SIG-M5 treated with dmso at 0.1 percent for 504 hours (cell line): Measurements from ENCODE around the gene CBX5.
"Not testable (repeated sequence)": the region's sequence is repeated elsewhere in the genome, so short reads cannot be mapped to it uniquely, and the experiment has no call there.

Experiments used
- DNase-seq: peaks from one replicate; lab custom pipeline; 2025; ENCODE audit not compliant: unreplicated experiment; lab: John Stamatoyannopoulos, UW

Gene CBX5

GRCh38 chr12:54270345-54270744 lies 9.6 kb downstream of the CBX5 start:
- no peak for DNase-seq

- no peak for DNase-seq
Measured at GRCh38 chr12:54266852-54267251, 13.1 kb downstream of the CBX5 start.

DNA sequence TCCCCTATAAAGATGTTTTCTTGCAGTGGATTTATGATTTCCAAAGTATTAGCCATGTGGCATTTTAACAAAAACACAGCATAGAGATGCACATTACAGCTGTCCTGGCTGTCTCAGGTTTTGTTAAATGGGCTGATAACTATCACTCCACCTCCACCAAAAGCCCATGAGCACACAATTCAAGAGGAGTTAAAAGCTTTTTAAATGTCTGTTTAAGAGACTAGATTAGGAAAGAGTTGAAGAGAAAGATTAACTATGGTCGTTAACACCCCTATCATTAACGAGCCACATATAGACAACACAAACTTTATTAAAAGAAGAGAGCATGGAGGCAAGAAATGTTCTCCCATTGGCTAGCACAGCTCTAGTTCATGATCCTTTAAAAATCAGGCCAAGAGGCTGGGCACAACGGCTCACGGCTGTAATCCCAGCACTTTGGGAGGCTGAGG lies 14.5 kb downstream of the CBX5 start:
- DNase-seq, result no peak

GRCh38 chr12:54262403-54262925 lies 17.5 kb downstream of the CBX5 start:
- DNase-seq, result peak; percentile 41

DNA sequence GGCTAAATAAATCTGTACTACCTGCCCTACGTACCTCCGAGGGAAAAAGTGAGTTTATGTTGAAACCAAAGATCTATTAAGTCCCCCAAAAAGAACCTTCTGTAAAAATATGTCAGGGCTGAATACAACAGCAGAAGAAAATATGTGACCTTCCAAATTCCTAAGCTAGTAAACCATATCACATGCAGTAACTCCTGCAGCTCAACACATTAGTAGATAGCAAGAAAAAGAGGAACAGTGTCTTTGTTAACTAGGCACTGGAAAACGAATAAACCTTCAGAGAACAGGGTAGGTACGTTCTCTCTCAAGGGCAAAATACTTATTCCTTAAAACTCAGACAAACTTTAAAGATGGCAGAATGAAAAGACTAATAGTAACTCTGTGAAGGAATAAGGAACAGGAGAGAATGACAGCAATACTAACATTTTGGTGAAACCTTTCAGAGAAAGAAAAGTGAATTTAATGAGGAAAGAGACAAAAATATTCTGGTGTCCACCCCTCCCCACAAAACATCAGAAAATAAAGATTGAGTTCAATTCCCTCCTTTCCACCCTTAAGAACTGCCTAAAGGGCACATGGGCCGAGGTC lies 18.0 kb downstream of the CBX5 start:
- DNase-seq, result peak; percentile 69

DNA sequence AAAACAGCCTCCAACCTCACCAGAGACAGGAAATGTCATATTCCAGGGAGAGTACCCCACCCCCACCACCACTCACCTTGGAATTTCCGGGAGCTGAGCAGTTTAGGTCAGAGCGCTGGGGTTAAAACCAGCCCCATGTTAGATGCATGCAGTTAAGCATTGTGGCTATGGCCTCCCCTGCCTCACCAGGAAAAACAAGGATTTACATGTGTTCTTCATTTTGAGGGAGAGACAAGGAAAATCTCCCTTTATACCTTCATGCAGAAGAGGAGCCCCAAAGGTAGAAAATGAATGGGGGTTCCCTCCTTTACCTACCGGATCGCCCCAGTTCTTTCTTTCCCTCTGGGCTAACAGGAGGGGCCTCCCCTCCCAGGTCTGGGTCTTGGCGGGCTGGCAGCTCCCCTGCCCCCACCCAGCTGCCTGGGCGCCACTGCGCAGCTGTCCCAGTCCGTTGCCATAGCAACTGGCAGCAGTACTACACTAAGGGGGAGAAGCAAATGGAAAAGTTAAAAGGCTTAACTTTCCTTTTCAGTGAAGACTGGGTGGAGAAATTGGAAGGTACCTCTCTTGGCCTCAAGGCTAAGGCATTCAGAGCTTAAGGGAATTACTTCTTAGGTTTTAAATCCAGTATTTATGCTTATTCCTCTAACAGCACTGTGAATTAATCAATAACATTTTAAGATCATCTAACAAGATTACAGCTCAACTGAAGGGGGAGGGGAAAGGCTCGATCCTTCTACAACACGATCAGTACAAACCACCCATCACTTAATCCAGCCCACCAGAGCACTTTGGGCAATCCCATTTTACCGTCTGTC lies 20.5 kb downstream of the CBX5 start:
- DNase-seq, result no peak

- no peak for DNase-seq
Measured at GRCh38 chr12:54258201-54258681, 21.7 kb downstream of the CBX5 start.

DNA sequence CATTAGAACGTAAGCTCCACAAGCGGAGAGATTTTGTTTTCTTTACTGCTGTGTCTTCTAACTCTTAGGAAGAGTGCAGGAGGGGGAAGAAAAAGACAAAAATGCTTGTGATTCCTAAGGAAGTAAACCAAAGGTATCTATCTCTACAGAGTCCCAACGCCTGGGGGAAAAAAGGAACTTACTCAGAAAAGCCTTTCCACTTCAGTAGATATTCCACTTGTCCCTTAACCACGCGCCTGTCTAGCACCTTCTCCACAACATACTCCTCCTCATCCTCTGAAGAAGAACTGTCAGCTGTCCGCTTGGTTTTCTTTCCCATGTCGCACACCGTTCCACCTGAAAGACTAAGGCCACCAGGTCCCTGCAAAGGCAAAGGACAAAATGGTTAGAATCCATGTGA lies 22.6 kb downstream of the CBX5 start:
- no peak for DNase-seq

- no peak for DNase-seq
Measured at GRCh38 chr12:54253240-54253639, 26.7 kb downstream of the CBX5 start.

DNA sequence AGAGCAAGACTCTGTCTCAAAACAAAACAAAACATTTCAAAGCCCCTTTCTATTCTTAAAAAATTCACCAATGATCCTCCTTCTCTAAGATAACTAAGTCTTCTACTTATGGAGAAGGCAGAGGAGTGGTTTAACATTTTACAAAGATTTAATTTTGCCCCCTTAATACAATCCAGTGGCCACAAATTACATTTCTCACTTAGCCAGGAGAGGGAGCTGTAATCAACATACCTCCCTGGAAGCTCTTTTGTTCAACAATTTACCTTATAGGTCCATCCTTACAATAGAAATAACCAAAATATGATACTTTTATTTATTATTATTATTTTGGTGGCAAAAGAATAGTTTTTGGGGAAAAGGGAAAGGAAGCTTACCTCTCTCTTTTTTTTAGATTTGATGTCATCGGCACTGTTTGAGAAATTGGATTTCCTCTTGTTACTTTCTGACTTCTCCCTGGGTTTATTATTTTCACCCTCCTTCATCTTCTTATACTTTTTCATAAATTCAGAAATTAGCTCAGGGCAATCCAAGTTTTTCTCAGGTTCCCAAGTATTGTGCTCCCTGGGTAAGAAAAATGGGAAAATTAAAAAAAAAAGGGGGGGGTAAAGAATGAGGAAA lies 28.1 kb downstream of the CBX5 start:
- DNase-seq, result peak; percentile 61

DNA sequence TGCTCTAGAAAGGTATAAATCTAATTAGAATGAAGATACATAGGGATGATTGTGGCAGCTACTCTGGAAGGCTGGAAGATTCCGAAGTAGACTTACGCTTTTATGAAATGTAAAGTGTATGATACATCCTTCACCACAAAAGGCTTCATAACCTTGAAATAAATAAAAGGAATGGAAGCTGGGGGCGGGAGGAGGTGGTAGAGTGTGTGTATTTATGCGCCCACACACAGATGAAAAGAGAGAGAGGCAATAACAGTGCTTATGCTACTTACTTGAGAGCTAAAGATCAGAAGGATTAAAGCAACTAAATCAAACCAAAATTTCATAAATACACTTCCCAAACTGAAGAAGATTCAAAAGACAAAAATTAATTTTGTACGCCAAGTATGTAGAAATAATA lies 30.4 kb downstream of the CBX5 start:
- DNase-seq, result no peak

GRCh38 chr12:54246011-54246641 lies 33.8 kb downstream of the CBX5 start:
- no peak for DNase-seq

GRCh38 chr12:54240971-54241588 lies 38.8 kb downstream of the CBX5 start:
- DNase-seq, result no peak

GRCh38 chr12:54240129-54240528 lies 39.8 kb downstream of the CBX5 start:
- DNase-seq, result no peak

- no peak for DNase-seq
Measured at GRCh38 chr12:54239620-54240019, 40.3 kb downstream of the CBX5 start.

DNA sequence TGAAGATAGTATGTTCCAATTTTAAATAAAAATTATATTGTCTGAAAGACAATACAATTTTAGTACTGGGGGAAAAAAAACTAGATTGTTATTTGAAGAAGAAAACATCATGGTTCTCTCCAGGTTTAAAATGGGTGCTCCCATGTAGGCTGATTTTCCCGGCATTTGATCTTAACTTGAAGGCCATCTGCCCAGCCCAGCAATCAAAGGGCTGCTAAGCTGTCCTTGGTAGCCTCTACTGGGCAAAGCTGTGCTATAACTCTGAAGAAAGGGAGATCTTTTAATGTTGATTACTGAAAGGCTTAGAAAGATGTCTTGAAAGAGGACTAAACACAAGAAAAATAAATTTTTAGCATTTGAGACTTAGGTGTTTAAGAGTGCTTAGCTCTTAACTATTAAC lies 41.4 kb downstream of the CBX5 start:
- DNase-seq, result no peak

DNA sequence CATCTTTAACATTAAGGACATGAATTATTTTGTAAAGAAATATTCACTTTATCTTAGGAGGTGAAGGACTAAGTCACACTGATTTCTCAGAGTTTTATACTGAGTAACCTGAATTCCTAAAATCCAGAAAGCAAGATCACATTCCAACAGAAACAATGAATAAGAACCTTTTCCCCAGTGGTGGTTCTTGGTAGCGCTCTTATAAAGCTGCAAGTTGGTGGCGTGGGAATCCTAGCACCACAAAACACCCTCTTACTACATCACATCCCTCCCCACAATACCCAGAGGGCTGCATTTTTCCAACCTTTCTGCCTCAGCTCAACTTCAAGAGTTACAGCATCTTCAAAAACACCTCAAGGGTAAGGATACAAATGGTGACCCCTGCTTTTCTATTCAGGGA lies 47.1 kb downstream of the CBX5 start:
- no peak for DNase-seq

GRCh38 chr12:54231269-54231668 lies 48.7 kb downstream of the CBX5 start:
- DNase-seq, result not testable (repeated sequence)

GRCh38 chr12:54230555-54230954 lies 49.4 kb downstream of the CBX5 start:
- no peak for DNase-seq

- no peak for DNase-seq
Measured at GRCh38 chr12:54229624-54230212, 50.2 kb downstream of the CBX5 start.

- no peak for DNase-seq
Measured at GRCh38 chr12:54228471-54228870, 51.5 kb downstream of the CBX5 start.
